Measurements from ENCODE around the gene SYNGR2.
"Not testable (repeated sequence)": the region's sequence is repeated elsewhere in the genome, so short reads cannot be mapped to it uniquely, and the experiment has no call there.

The SYNGR2 gene

GRCh38 chr17:78171591-78172248, 3.3 kb downstream of the SYNGR2 start:
- not testable (repeated sequence) for DNase-seq (ENCODE audit: low read depth)

GRCh38 chr17:78172249-78173051, 4.1 kb downstream of the SYNGR2 start:
- DNase-seq (ENCODE audit: low read depth) = peak; percentile 52

- no peak for DNase-seq (ENCODE audit: low read depth)
Observed at GRCh38 chr17:78173097-78173715, 4.8 kb downstream of the SYNGR2 start.

- DNase-seq (ENCODE audit: low read depth) = no peak
Observed at GRCh38 chr17:78174346-78174869, 6.0 kb downstream of the SYNGR2 start.

GRCh38 chr17:78174870-78175642, 6.7 kb downstream of the SYNGR2 start:
- DNase-seq (ENCODE audit: low read depth) = no peak

- no peak for DNase-seq (ENCODE audit: low read depth)
Observed at GRCh38 chr17:78175643-78175981, 7.2 kb downstream of the SYNGR2 start.

- peak; percentile 45 for DNase-seq (ENCODE audit: low read depth)
Observed at GRCh38 chr17:78176548-78177025, 8.2 kb downstream of the SYNGR2 start.

- peak; percentile 77 for DNase-seq (ENCODE audit: low read depth)
Observed at GRCh38 chr17:78179372-78179771, 11.0 kb downstream of the SYNGR2 start.

GRCh38 chr17:78180083-78180482, 11.7 kb downstream of the SYNGR2 start:
- no peak for DNase-seq (ENCODE audit: low read depth)

- DNase-seq (ENCODE audit: low read depth) = no peak
Observed at GRCh38 chr17:78180508-78180907, 12.1 kb downstream of the SYNGR2 start.

GRCh38 chr17:78182504-78182903, 14.1 kb downstream of the SYNGR2 start:
- DNase-seq (ENCODE audit: low read depth) = no peak

GRCh38 chr17:78183916-78184315, 15.5 kb downstream of the SYNGR2 start:
- DNase-seq (ENCODE audit: low read depth) = no peak

GRCh38 chr17:78184351-78184750, 16.0 kb downstream of the SYNGR2 start:
- DNase-seq (ENCODE audit: low read depth) = no peak

- no peak for DNase-seq (ENCODE audit: low read depth)
Observed at GRCh38 chr17:78184868-78185267, 16.5 kb downstream of the SYNGR2 start.

- DNase-seq (ENCODE audit: low read depth) = peak; percentile 67
Observed at GRCh38 chr17:78185981-78186691, 17.8 kb downstream of the SYNGR2 start.

- DNase-seq (ENCODE audit: low read depth) = peak; percentile 97
Observed at GRCh38 chr17:78186692-78187595, 18.6 kb downstream of the SYNGR2 start, which contains the start of the genes AFMID and TK1. Gene AFMID, plus strand, starts transcription at chr17:78187362. Its CDS starts 9 bp downstream, at chr17:78187371. Gene TK1, minus strand, starts transcription at chr17:78187052. Its CDS starts 58 bp downstream, at chr17:78186994.

- no peak for DNase-seq (ENCODE audit: low read depth)
Observed at GRCh38 chr17:78196716-78197115, 28.3 kb downstream of the SYNGR2 start.

GRCh38 chr17:78197147-78197832, 28.9 kb downstream of the SYNGR2 start:
- DNase-seq (ENCODE audit: low read depth) = no peak

GRCh38 chr17:78200451-78200850, 32.1 kb downstream of the SYNGR2 start:
- DNase-seq (ENCODE audit: low read depth) = no peak

All from EH (cell line).